Iris pigment epithelial cell (primary cell): ENCODE results near the gene TIAM1.

Experiments used
- DNase-seq: peaks from one replicate; pipeline ENCODE4 v3.0.0-alpha.2; 2011; ENCODE audit warnings: low read depth

Gene TIAM1

GRCh38 chr21:31176080-31176551 lies 167.9 kb downstream of the TIAM1 start:
- DNase-seq: no peak

DNA sequence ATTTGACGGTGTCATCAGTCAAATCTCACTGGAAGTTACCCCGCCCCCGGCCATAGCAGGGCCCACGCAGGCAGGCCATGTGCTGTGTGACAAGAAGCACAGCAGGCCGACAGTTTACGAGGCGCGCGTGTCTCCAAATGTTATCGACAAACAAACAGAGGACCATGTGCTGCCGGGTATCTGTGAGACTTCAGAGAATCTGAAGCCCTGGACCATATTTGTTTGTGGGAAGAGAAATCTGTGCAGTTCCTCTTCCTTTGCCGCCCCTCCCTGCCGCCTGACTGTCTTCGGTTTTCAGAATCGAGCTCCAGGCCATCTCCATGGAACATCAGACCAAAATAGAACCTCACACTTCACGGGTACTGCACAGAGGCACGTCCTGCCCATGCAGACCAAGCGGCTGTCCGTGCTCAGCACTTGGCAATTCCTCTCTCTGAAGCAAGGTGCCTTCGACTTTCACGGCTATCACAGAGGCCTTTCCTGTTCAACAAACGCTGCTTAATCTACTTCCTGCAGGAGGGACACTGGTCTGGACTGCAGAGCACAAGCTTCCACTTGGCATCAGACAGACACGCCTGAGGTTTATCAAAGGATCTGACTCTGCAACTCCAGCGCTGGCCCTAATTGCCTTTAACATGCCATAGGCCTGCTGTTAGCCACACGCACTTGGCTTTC lies 170.0 kb downstream of the TIAM1 start:
- no peak for DNase-seq

- DNase-seq: no peak
Observed at GRCh38 chr21:31172328-31172727, 171.7 kb downstream of the TIAM1 start.

DNA sequence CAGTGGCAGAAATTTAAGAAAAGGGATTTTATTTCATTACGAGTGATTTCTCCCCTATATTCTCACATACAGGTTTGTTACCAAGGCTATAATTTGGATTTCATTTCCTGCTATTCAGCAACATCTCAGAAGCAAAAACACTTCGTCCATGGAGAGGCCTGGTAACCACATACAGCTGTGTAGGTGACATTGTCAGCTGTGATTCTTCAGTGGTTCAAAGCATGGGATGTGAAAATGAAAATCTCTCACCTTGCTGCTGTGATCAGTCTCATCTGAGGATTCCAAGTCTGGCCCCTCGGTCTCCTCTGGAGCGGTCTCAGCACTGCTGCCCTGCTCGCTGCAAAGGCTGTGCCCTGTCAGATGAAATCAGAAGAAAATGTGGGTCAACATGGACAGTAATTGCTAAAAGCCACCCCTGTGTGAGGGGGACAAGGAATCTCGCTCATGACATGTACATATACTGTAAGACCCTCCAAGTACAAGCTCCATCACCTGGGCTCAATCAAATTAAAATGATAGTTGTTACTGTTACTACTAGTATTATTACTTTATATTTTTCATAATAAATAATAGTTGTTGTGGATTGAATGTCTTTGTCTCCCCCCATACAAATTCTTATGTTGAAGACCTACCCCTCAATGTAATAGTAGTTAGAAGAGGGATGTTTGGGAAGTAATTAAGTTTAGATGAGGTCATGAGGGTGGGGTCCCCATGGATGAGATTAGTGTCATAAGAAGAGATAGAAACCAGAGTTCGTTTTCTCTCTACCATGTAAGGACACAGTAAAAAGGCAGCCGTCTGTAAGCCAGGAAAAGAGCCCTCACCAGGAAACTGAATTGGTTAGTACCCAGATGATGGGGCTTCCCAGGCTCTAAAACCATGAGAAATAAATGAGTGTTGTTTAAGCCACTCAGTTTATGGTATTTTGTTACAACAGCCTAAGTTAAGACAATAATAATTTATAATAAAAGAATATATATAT lies 179.1 kb downstream of the TIAM1 start:
- DNase-seq: no peak

DNA sequence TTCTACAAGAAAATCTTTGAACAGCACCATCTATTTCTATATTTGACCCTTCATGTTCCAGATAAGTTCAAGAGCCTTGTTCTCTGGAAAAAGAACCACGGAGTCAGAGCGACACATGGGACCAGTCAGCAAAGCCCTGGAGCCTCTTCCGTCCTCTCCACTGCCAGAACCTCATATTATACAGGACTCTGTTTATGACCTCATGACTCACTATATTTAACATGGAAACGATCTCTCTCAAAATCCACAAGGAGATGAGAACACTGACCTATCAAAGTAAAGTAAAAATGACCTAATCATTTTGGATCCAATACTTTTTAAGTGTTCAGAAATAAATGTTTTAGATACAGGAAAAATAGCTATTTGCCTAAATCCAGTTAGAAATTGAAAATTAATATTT lies 181.2 kb downstream of the TIAM1 start:
- peak; percentile 62 for DNase-seq

DNA sequence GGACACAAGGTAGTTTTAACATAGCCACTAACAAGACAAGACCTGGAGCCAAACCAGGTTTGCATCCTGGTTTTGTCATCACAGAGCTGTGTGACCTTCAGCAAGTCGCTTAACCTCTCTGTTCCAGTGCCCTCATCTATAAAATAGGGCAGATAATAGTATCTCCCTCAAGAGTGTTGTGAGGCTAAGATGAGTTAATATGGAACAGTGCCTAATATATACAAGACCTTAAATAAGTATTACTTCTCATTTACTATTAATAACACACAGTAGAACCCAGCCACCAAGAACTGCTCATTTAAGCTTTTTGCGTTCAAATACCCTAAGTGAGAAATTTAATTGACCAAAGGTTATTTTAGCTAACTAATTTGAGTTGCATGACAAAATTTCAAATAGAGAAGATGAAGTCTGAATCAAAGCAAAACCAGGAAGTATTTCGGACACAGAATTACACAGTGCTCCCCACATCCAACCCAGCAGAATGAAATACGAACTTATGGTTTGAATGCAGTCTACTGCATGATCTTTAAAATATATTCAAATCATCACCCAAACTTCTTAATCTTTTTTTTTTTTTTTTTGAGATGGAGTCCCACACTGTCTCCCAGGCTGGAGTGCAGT lies 181.9 kb downstream of the TIAM1 start:
- DNase-seq: no peak

DNA sequence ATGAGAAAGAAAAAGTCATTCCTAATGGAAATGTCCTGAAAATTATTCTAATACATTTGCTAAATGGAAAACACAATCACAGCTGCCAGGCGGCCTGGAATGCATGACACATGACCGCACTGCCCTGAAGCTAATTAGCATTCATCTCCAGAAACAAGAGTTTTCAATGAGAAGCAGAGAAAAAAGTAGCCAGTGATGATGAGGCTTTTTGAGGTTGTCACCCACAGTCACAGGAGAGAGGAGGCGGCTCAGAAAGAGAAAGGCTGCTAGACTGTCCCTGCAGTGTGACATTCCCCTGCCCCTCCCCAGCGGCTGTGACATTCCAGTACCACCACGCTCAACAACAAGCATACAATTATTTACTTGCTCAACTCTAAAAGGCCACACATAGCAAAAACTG lies 182.9 kb downstream of the TIAM1 start:
- DNase-seq: no peak

DNA sequence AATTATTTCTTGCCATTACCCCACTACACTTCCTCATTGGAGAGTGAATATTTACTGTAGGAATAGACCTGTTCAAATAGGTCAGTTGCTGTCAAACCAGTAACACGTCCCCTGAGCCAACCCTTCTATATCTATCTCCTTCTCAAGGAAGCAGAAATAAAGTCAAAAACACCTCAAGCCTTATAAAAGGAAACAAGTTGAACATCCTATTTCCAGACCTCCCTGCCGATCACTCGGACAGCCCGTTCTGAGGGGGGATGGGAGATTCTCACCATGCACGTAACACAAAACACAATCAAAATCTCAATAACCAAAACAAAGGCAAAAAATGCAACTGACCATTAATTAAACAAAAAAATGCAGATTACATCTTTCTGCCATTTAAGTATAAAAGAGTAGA lies 184.3 kb downstream of the TIAM1 start:
- no peak for DNase-seq

DNA sequence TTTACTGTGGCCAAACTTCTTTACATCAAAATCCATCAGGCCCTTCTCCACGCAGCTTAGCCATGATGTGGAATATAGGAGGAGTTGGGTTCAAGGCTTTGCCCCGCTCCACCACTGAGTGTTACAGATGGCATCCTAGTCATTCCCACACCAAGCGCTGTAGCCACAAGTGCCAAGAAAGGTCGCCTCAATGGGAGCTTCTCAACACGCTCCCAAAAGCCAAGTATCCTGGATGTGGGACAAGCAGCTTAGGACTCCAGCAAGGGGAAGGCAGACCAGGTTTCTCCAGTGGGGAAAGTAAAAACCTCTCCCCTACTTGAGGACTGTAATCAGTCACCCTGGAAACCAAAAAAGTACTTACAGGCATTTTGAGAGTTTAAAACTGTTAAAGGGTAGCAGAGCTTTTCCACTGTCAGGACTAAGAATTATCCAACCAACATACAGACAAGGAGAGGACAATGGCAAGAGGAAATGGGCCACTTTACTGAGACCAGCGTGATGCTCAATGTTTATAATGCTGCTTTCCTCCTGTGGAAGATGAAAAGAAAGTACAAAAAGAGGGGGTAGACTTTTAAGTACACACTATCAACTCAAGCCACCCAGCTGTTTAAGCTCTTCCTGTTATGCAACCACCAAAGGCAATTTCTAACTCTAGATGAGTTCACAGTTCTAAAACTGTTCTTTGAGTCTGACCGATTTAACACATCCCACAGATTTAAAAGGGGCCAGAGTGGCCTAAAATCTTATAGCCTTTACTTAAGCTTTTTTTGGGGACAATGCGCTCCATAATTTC lies 185.1 kb downstream of the TIAM1 start:
- peak; percentile 70 for DNase-seq

- no peak for DNase-seq
Observed at GRCh38 chr21:31157756-31158155, 186.3 kb downstream of the TIAM1 start.

GRCh38 chr21:31156662-31157061 lies 187.4 kb downstream of the TIAM1 start:
- DNase-seq: no peak

DNA sequence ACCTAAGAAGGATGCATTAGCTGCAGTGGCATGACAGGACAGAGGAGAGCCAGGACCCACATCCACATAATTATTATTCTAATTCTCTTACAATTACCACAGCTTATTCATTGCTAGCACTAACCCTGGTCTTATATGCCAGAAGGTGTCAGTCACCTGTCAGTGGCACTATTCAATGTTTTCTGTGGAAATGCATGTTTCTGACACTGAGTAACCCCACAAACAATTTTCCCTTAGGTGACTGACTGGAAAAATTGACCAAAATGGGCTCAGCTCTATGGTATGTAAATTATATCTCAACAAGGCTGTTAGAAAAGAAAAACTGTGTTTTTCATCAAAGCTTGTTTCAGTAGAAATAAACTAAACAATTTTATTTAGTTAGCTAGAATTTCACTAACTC lies 187.9 kb downstream of the TIAM1 start:
- DNase-seq: no peak

GRCh38 chr21:31151156-31152045 lies 192.7 kb downstream of the TIAM1 start:
- DNase-seq: no peak

GRCh38 chr21:31145274-31145673 lies 198.8 kb downstream of the TIAM1 start:
- DNase-seq: peak; percentile 34

- DNase-seq: no peak
Observed at GRCh38 chr21:31143036-31143435, 201.0 kb downstream of the TIAM1 start.

DNA sequence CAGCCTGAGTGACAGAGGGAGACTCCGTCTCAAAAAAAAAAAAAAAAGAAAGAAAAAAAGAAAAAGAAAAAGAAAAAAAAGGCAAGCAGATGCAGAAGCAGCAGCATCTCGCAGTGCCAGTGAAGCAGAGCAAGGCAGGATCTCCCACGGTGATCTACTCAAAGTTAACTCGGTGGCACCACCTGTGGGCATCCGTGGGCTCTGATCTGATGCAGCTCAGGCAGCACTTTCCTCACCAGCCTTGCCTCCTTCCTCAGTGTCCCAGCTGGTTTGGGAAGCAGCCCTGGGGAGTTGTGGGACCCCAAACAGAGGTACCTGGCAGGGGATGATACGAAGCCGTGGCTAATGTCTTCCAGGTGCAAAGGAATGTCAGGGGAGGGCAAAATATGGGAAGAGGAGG lies 201.5 kb downstream of the TIAM1 start:
- DNase-seq: no peak

- DNase-seq: no peak
Observed at GRCh38 chr21:31141389-31142000, 202.6 kb downstream of the TIAM1 start.

DNA sequence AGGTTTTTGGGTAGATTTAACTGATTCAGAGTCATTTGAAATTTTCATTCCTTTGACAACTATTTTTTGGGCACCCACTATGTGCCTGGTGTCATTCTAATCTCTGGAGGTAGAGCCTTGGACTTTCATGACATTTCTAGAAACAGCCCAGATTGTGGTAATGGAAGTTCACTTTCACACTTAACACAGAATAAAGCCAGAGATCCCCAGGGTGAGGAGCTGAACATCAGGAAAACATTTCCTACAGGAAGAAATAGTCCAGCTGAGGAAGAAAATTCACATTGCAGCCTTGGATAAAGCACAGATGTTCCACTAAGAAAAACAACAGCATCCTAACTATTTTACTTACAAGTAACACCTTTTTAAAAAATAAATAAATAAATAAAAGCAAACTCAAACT lies 203.4 kb downstream of the TIAM1 start:
- DNase-seq: no peak

- DNase-seq: no peak
Observed at GRCh38 chr21:31140025-31140424, 204.0 kb downstream of the TIAM1 start.

- no peak for DNase-seq
Observed at GRCh38 chr21:31137960-31138359, 206.1 kb downstream of the TIAM1 start.
